MCF 10A (cell line): Measurements from ENCODE around the gene ABHD14A. TPM values are rescaled to one million over a fixed set of nuclear protein-coding genes. Genes with fewer than 3 reads are reported as not detected.

Experiments
- BruUV-seq: library from RNA; stranded (reverse); fragments of 400-500 nt; replicated peaks from 2 replicates; lab custom pipeline; 2021; lab: Mats Ljungman, UMichigan
- CTCF ChIA-PET: fragments of 300-600 bp; sonication (Branson Sonifier 250); formaldehyde crosslinking; extraction: SDS; loops from one replicate; lab custom pipeline; 2021; ENCODE audit warnings: antibody characterized with exemption, inconsistent platforms; lab: Yijun Ruan, JAX
- POLR2A ChIA-PET: fragments of 300-600, 350-650 bp; sonication (Branson Sonifier 250); formaldehyde crosslinking; extraction: SDS; loops from one replicate; lab custom pipeline; 2020; ENCODE audit warnings: antibody characterized with exemption, inconsistent platforms; lab: Yijun Ruan, JAX
- DNase-seq: peaks from one replicate; pipeline ENCODE4 v3.0.0-alpha.2; 2018; ENCODE audit not compliant: unreplicated experiment
- H3K27ac Mint-ChIP-seq: one replicate; pipeline ENCODE4 v1.8.0; 2022; ENCODE audit warnings: mild to moderate bottlenecking, low read depth, mixed read lengths; ENCODE audit not compliant: unreplicated experiment
- H3K27me3 Mint-ChIP-seq: one replicate; pipeline ENCODE4 v1.8.0; 2022; ENCODE audit warnings: mixed read lengths; ENCODE audit not compliant: insufficient read depth, unreplicated experiment
- H3K36me3 Mint-ChIP-seq: one replicate; pipeline ENCODE4 v1.8.0; 2022; ENCODE audit warnings: mild to moderate bottlenecking, moderate library complexity, mixed read lengths; ENCODE audit not compliant: insufficient read depth, unreplicated experiment
- H3K4me1 Mint-ChIP-seq: one replicate; pipeline ENCODE4 v1.8.0; 2022; ENCODE audit warnings: mixed read lengths; ENCODE audit not compliant: insufficient read depth, unreplicated experiment
- H3K4me3 Mint-ChIP-seq: one replicate; pipeline ENCODE4 v1.8.0; 2022; ENCODE audit warnings: mild to moderate bottlenecking, moderate library complexity, mixed read lengths; ENCODE audit not compliant: unreplicated experiment
- H3K9me3 Mint-ChIP-seq: one replicate; pipeline ENCODE4 v1.8.0; 2022; ENCODE audit warnings: mixed read lengths; ENCODE audit not compliant: unreplicated experiment
- intact Hi-C: fragments of 100-400 bp; cut with micrococcal nuclease; formaldehyde crosslinking; loops from 2 replicates; pipeline ENCODE4 v1.14.1; 2022
- total RNA-seq: library from RNA; stranded (reverse); gene quantifications from 2 replicates; pipeline ENCODE4 v1.2.3, GENCODE V29; 2022
- TF ChIP-seq, protein P1 (sequence below): fragments of 200-600 bp; IDR thresholded peaks from one replicate; pipeline ENCODE4 v1.8.0; 2022; ENCODE audit warnings: antibody characterized with exemption, mild to moderate bottlenecking; ENCODE audit not compliant: unreplicated experiment

The ABHD14A gene
- total RNA-seq, 1 experiment from 2014 or later: 8.1 TPM

DNA sequence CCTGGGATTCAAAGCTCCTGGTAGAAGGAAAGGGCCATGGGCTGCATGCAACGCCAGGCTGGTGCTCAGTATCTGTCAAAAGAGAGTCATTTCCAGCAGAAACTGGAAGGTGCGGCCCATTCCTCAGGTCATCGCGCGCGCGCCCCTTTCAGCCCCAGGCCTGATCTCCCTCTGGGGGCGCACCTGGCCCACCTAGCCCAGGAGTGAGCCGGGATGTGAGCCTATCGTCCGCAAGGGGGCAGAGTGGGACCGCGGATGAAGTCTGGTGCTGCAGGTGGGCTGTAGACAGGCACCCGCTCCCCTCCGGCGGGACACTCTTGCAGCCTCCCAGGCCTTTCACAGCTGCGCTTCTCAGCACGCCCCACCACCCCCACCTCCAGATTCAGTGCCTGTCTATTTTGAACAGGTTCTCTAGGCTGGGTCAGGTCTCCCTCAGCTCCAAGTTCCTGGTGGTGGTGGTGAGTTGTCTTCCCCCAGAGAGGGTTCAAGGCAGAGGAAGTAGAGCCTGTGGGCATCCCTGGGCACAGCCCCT, 26.6 kb downstream of the ABHD14A start:
- BruUV-seq: no TSS peak
- POLR2A ChIA-PET: interaction anchor here (0.6 to 4.9 kb wide), 4 partner anchors 52 to 338 kb away, joined by 3 to 34 read pairs (median 6); partner anchors contain the start of gene DUSP7
- peaks cover 8% of the 10 kb centered on the region for H3K4me1 Mint-ChIP-seq
- intact Hi-C loops: loop anchor here (1.0 to 10.0 kb wide), 5 partner anchors 52 to 336 kb away; no protein-coding TSS in a partner anchor
- H3K9me3 Mint-ChIP-seq: no peaks in the 10 kb centered on the region
- H3K27me3 Mint-ChIP-seq: no peaks in the 10 kb centered on the region
- TF ChIP-seq, protein P1, sequence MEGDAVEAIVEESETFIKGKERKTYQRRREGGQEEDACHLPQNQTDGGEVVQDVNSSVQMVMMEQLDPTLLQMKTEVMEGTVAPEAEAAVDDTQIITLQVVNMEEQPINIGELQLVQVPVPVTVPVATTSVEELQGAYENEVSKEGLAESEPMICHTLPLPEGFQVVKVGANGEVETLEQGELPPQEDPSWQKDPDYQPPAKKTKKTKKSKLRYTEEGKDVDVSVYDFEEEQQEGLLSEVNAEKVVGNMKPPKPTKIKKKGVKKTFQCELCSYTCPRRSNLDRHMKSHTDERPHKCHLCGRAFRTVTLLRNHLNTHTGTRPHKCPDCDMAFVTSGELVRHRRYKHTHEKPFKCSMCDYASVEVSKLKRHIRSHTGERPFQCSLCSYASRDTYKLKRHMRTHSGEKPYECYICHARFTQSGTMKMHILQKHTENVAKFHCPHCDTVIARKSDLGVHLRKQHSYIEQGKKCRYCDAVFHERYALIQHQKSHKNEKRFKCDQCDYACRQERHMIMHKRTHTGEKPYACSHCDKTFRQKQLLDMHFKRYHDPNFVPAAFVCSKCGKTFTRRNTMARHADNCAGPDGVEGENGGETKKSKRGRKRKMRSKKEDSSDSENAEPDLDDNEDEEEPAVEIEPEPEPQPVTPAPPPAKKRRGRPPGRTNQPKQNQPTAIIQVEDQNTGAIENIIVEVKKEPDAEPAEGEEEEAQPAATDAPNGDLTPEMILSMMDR: peak; percentile 97
- CTCF ChIA-PET: interaction anchor here (0.6 to 8.6 kb wide), 48 partner anchors 10 to 1751 kb away, joined by 3 to 230 read pairs (median 5); partner anchors contain the start of genes ACY1, DUSP7 and TLR9
- no peak overlapping the region for H3K4me3 Mint-ChIP-seq
- no peaks in the 10 kb centered on the region for H3K36me3 Mint-ChIP-seq
- no peak overlapping the region for H3K27ac Mint-ChIP-seq
- DNase-seq: peak; percentile 77

GRCh38 chr3:52002748-52003147, 27.9 kb downstream of the ABHD14A start:
- TF ChIP-seq, protein P1: no peak
- H3K27me3 Mint-ChIP-seq: no peaks in the 10 kb centered on the region
- no peak overlapping the region for H3K4me3 Mint-ChIP-seq
- intact Hi-C loops: loop anchor here (5.0 to 10.0 kb wide), 2 partner anchors 212 to 335 kb away; no protein-coding TSS in a partner anchor
- ChIA-PET POLR2A (interaction anchor here (4.9 kb wide), 1 partner anchor 51 kb away, joined by 34 read pairs; no protein-coding TSS in a partner anchor), CTCF (interaction anchor here (0.6 to 8.6 kb wide), 24 partner anchors 8 to 335 kb away, joined by 3 to 230 read pairs (median 5); partner anchors contain the start of gene DUSP7)
- H3K4me1 Mint-ChIP-seq: peaks cover 7% of the 10 kb centered on the region
- no peaks in the 10 kb centered on the region for H3K9me3 Mint-ChIP-seq
- no peak overlapping the region for H3K27ac Mint-ChIP-seq
- no peaks in the 10 kb centered on the region for H3K36me3 Mint-ChIP-seq
- no peak for DNase-seq
- BruUV-seq: no TSS peak

GRCh38 chr3:52004163-52004787, 29.4 kb downstream of the ABHD14A start:
- intact Hi-C loops: loop anchor here (5.0 to 10.0 kb wide), 2 partner anchors 211 to 333 kb away; no protein-coding TSS in a partner anchor
- Mint-ChIP-seq H3K27me3 (no peaks in the 10 kb centered on the region), H3K4me3 (no peak overlapping the region), H3K9me3 (no peaks in the 10 kb centered on the region), H3K36me3 (no peaks in the 10 kb centered on the region), H3K27ac (no peak overlapping the region), H3K4me1 (no peaks in the 10 kb centered on the region)
- DNase-seq: no peak
- TF ChIP-seq, protein P1: no peak
- POLR2A ChIA-PET: interaction anchor here (0.6 to 4.9 kb wide), 6 partner anchors 42 to 146 kb away, joined by 3 to 34 read pairs (median 3); no protein-coding TSS in a partner anchor
- BruUV-seq: no TSS peak
- CTCF ChIA-PET: interaction anchor here (0.5 to 8.6 kb wide), 14 partner anchors 7 to 639 kb away, joined by 3 to 230 read pairs (median 4); partner anchors contain the start of genes DUSP7, PARP3 and RRP9
